HCT116 (cell line): ENCODE measurements around the gene HIVEP3. TPM values are rescaled to one million over a fixed set of nuclear protein-coding genes. Genes with fewer than 3 reads are reported as not detected.

Experiments
- ATAC-seq: fragments of 200-7000 bp; cut with Tn5 transposase; 2 replicates; pipeline ENCODE4 v1.9.1; 2020; ENCODE audit warnings: mild to moderate bottlenecking, moderate library complexity
- BruUV-seq: library from RNA; stranded (reverse); fragments of 400-500 nt; replicated peaks from 2 replicates; lab custom pipeline; 2021; lab: Mats Ljungman, UMichigan
- CTCF ChIA-PET: fragments of 300-600 bp; sonication (Branson Sonifier 250); formaldehyde crosslinking; loops from one replicate; lab custom pipeline; 2021; ENCODE audit warnings: antibody characterized with exemption; lab: Charles Lee
- POLR2A ChIA-PET: fragments of 300-600, 350-600 bp; sonication (Branson Sonifier 250); formaldehyde crosslinking; loops from one replicate; lab custom pipeline; 2021; ENCODE audit warnings: antibody characterized with exemption; lab: Charles Lee
- RAD21 ChIA-PET, 2 experiments: fragments of 300-600 bp; sonication (Branson Sonifier 250); formaldehyde crosslinking; loops; one replicate each; lab custom pipeline; 2023; ENCODE audit warnings: low total read pairs in 2 of 2; ENCODE audit not compliant: uncharacterized antibody in 2 of 2, unreplicated experiment in 2 of 2, low non-redundant PET in 1 of 2; lab: Charles Lee
- DNase-seq: peaks from one replicate; pipeline ENCODE4 v3.0.0-alpha.2; 2010; ENCODE audit warnings: low read depth, low spot score
- H2AFZ ChIP-seq: fragments of 200-600 bp; shearing (Covaris generic), sonication (generic); 2 replicates; pipeline ENCODE4 v1.6.1; 2017; ENCODE audit warnings: low read depth, mixed run types, mixed read lengths, antibody characterized with exemption, low read length; ENCODE audit not compliant: poor library complexity, severe bottlenecking
- H3K27ac ChIP-seq: 2 replicates; pipeline ENCODE4 v1.5.1; 2012; ENCODE audit warnings: low read depth, low read length
- H3K27me3 ChIP-seq: fragments of 200-600 bp; sonication (generic); 2 replicates; pipeline ENCODE4 v1.6.1; 2016; ENCODE audit warnings: mixed run types, low read length, mixed read lengths; ENCODE audit not compliant: insufficient read depth
- H3K36me3 ChIP-seq, 2 experiments: fragments of 200-500 bp in 1 of 2; fragments of 200-600 bp in 1 of 2; sonication (Bioruptor generic) in 1 of 2; sonication (generic) in 1 of 2; 2 replicates each; pipeline versions ENCODE4 v1.5.1 to v1.6.1; 2014 to 2016; ENCODE audit warnings: low read length in 2 of 2, inconsistent platforms in 1 of 2, mixed read lengths in 1 of 2, mixed run types in 1 of 2; ENCODE audit not compliant: insufficient read depth in 2 of 2, control insufficient read depth in 1 of 2
- H3K4me1 ChIP-seq, 2 experiments: fragments of 200-600 bp in 1 of 2; sonication (generic) in 1 of 2; 2 replicates each; pipeline versions ENCODE4 v1.5.1 to v1.6.1; 2012 to 2017; ENCODE audit warnings: low read length in 2 of 2, inconsistent platforms in 1 of 2, mild to moderate bottlenecking in 1 of 2, mixed read lengths in 1 of 2, mixed run types in 1 of 2, moderate library complexity in 1 of 2; ENCODE audit not compliant: insufficient read depth in 2 of 2, control insufficient read depth in 1 of 2
- H3K4me2 ChIP-seq: fragments of 200-600 bp; sonication (generic); 2 replicates; pipeline ENCODE4 v1.6.1; 2017; ENCODE audit warnings: mixed run types, low read length, mixed read lengths
- H3K4me3 ChIP-seq, 2 experiments: fragments of 200-600 bp in 1 of 2; sonication (generic) in 1 of 2; replicated peaks in 1 of 2; 2 replicates each; pipeline ENCODE4 v1.5.1; 2011 to 2016; ENCODE audit warnings: low read length in 2 of 2, control low read depth in 1 of 2, low read depth in 1 of 2, mild to moderate bottlenecking in 1 of 2, mixed read lengths in 1 of 2, mixed run types in 1 of 2
- H3K79me2 ChIP-seq: fragments of 200-600 bp; sonication (generic); 2 replicates; pipeline ENCODE4 v1.6.1; 2017; ENCODE audit warnings: mild to moderate bottlenecking, mixed run types, low read length, moderate library complexity, mixed read lengths; ENCODE audit not compliant: insufficient read depth
- H3K9ac ChIP-seq: fragments of 200-600 bp; sonication (generic); 2 replicates; pipeline ENCODE4 v1.6.1; 2016; ENCODE audit warnings: low read length, mixed read lengths
- H3K9me2 ChIP-seq: fragments of 200-600 bp; sonication (generic), shearing (Covaris generic); 2 replicates; pipeline ENCODE4 v1.6.1; 2017; ENCODE audit warnings: mixed run types, mild to moderate bottlenecking, moderate library complexity; ENCODE audit not compliant: insufficient read depth
- H3K9me3 ChIP-seq, 2 experiments: fragments of 200-500 bp in 1 of 2; fragments of 200-600 bp in 1 of 2; sonication (Bioruptor generic) in 1 of 2; sonication (generic) in 1 of 2; 2 replicates each; pipeline ENCODE4 v1.6.1; 2014 to 2017; ENCODE audit warnings: low read length in 2 of 2, mixed read lengths in 2 of 2, inconsistent platforms in 1 of 2, low read depth in 1 of 2, mild to moderate bottlenecking in 1 of 2, mixed run types in 1 of 2, moderate library complexity in 1 of 2; ENCODE audit not compliant: control insufficient read depth in 1 of 2, insufficient read depth in 1 of 2
- H4K20me1 ChIP-seq: fragments of 200-600 bp; sonication (generic), shearing (Covaris generic); 2 replicates; pipeline ENCODE4 v1.6.1; 2017; ENCODE audit warnings: mixed run types, mild to moderate bottlenecking, moderate library complexity; ENCODE audit not compliant: insufficient read depth
- CBX3 ChIP-seq: IDR thresholded peaks from 2 replicates; pipeline ENCODE4 v1.6.1; 2012; ENCODE audit warnings: low read depth
- CEBPB ChIP-seq: IDR thresholded peaks from 2 replicates; pipeline ENCODE4 v1.6.1; 2012; ENCODE audit warnings: low read depth
- EZH2 ChIP-seq: fragments of 200-600 bp; sonication (generic); IDR thresholded peaks from 2 replicates; pipeline ENCODE4 v1.6.1; 2017; ENCODE audit warnings: antibody characterized with exemption, mixed run types
- EZH2phosphoT487 ChIP-seq: fragments of 200-600 bp; IDR thresholded peaks from 2 replicates; pipeline ENCODE4 v1.6.1; 2018; ENCODE audit warnings: antibody characterized with exemption, borderline replicate concordance
- FOSL1 ChIP-seq: IDR thresholded peaks from 2 replicates; pipeline ENCODE4 v1.6.1; 2012; ENCODE audit warnings: low read depth
- POLR2AphosphoS5 ChIP-seq: IDR thresholded peaks from 2 replicates; pipeline ENCODE4 v1.6.1; 2011; ENCODE audit warnings: mild to moderate bottlenecking, low read depth, low read length, moderate library complexity
- RAD21 ChIP-seq: IDR thresholded peaks from 2 replicates; pipeline ENCODE4 v1.6.1; 2012; ENCODE audit warnings: low read depth, mild to moderate bottlenecking
- SP1 ChIP-seq: IDR thresholded peaks from 2 replicates; pipeline ENCODE4 v1.6.1; 2012; ENCODE audit warnings: low read depth
- SRF ChIP-seq: IDR thresholded peaks from 2 replicates; pipeline ENCODE4 v1.6.1; 2012; ENCODE audit warnings: low read depth
- TCF7L2 ChIP-seq: IDR thresholded peaks from 2 replicates; pipeline ENCODE4 v1.7.0; 2011; ENCODE audit warnings: borderline replicate concordance, inconsistent platforms; ENCODE audit not compliant: insufficient read depth, insufficient read length; ENCODE audit errors: extremely low read depth
- YY1 ChIP-seq: IDR thresholded peaks from 2 replicates; pipeline ENCODE4 v1.6.1; 2011; ENCODE audit warnings: low read length, low read depth, moderate library complexity, mild to moderate bottlenecking; ENCODE audit not compliant: insufficient replicate concordance; ENCODE audit errors: extremely low read depth
- intact Hi-C: fragments of 100-400 bp; cut with micrococcal nuclease; formaldehyde crosslinking; loops from 2 replicates; pipeline ENCODE4 v1.10.0; 2022
- total RNA-seq: library from RNA; stranded (reverse); gene quantifications from one replicate; pipeline ENCODE4 v1.2.1, GENCODE V29; 2021; ENCODE audit not compliant: unreplicated experiment
- TF ChIP-seq, protein P1 (sequence below): IDR thresholded peaks from 2 replicates; pipeline ENCODE4 v1.6.1; 2012
- TF ChIP-seq, protein P2 (sequence below): IDR thresholded peaks from 2 replicates; pipeline ENCODE4 v1.6.1; 2012; ENCODE audit warnings: low read depth
- TF ChIP-seq, protein P3 (sequence below): IDR thresholded peaks from 2 replicates; pipeline ENCODE4 v1.6.1; 2011; ENCODE audit warnings: mild to moderate bottlenecking, low read length, moderate library complexity; ENCODE audit not compliant: insufficient replicate concordance; ENCODE audit errors: extremely low read depth

HIVEP3 gene
- total RNA-seq, 1 experiment from 2014 or later, result 7.1 TPM

- no TSS peak for BruUV-seq
- H3K36me3 ChIP-seq, result no peaks in the 10 kb centered on the region
- ChIA-PET RAD21 (no interaction called here), POLR2A (no interaction called here), CTCF (no interaction called here)
- DNase-seq (peak; percentile 59), ATAC-seq (peak; percentile 68)
- peaks cover 16 to 29% of the 10 kb centered on the region in 2 experiments; a peak in 3 of 4 replicates for H3K4me1 ChIP-seq
- no peak overlapping the region for H3K4me3 ChIP-seq
- H2AFZ ChIP-seq, result no peak overlapping the region
- no peaks in the 10 kb centered on the region for H3K9me2 ChIP-seq
- H3K27ac ChIP-seq, result no peak overlapping the region
- H3K9me3 ChIP-seq, result no peaks in the 10 kb centered on the region
- H3K27me3 ChIP-seq, result no peaks in the 10 kb centered on the region
- intact Hi-C loops, result no loop called here
- no peaks in the 10 kb centered on the region for H4K20me1 ChIP-seq
- peak overlapping the region; percentile 18; the same call in 1 of the 2 replicates for H3K4me2 ChIP-seq
- TF ChIP-seq SP1, result 0 out of 2 replicates have a peak, but pooled peaks have one; percentile 15
- TF ChIP-seq, protein P1, sequence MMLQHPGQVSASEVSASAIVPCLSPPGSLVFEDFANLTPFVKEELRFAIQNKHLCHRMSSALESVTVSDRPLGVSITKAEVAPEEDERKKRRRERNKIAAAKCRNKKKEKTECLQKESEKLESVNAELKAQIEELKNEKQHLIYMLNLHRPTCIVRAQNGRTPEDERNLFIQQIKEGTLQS, result no peak
- no peak overlapping the region for H3K9ac ChIP-seq
- no peaks in the 10 kb centered on the region for H3K79me2 ChIP-seq
Measured at GRCh38 chr1:41880261-41880660, 38.5 kb downstream of the HIVEP3 start.

DNA sequence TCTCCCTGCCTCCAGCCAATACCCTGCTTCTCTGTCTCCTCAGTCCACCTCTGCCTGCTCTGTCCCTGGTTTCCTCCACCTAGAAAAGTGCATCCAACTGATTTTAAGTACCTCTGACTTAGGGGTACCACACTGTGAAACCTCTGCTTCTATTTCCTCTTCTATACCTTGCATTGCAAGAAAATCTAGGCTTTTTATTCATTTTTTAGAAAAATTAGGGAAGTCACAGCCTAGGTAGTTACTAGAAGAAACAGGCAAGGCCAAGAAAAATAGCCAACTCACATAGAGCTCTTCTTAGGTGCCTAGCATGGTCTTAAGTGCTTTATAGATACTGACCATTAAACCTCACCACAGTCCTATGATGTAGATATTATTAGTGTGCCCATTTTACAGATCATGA, 39.1 kb downstream of the HIVEP3 start:
- H2AFZ ChIP-seq, result no peak overlapping the region
- intact Hi-C loops, result no loop called here
- H3K9ac ChIP-seq, result no peak overlapping the region
- no TSS peak for BruUV-seq
- no peak overlapping the region for H3K4me2 ChIP-seq
- no peaks in the 10 kb centered on the region for H3K27me3 ChIP-seq
- no peaks in the 10 kb centered on the region for H3K36me3 ChIP-seq
- POLR2A ChIA-PET, result no interaction called here
- no peaks in the 10 kb centered on the region for H3K9me2 ChIP-seq
- no peaks in the 10 kb centered on the region for H3K9me3 ChIP-seq
- peaks cover 16 to 29% of the 10 kb centered on the region in 2 experiments; a peak in 3 of 4 replicates for H3K4me1 ChIP-seq
- TF ChIP-seq POLR2AphosphoS5 (no peak), YY1 (no peak), CBX3 (no peak), FOSL1 (no peak), RAD21 (no peak), TCF7L2 (no peak), EZH2phosphoT487 (no peak), CEBPB (no peak), EZH2 (no peak), SRF (no peak), SP1 (no peak)
- TF ChIP-seq, protein P2, sequence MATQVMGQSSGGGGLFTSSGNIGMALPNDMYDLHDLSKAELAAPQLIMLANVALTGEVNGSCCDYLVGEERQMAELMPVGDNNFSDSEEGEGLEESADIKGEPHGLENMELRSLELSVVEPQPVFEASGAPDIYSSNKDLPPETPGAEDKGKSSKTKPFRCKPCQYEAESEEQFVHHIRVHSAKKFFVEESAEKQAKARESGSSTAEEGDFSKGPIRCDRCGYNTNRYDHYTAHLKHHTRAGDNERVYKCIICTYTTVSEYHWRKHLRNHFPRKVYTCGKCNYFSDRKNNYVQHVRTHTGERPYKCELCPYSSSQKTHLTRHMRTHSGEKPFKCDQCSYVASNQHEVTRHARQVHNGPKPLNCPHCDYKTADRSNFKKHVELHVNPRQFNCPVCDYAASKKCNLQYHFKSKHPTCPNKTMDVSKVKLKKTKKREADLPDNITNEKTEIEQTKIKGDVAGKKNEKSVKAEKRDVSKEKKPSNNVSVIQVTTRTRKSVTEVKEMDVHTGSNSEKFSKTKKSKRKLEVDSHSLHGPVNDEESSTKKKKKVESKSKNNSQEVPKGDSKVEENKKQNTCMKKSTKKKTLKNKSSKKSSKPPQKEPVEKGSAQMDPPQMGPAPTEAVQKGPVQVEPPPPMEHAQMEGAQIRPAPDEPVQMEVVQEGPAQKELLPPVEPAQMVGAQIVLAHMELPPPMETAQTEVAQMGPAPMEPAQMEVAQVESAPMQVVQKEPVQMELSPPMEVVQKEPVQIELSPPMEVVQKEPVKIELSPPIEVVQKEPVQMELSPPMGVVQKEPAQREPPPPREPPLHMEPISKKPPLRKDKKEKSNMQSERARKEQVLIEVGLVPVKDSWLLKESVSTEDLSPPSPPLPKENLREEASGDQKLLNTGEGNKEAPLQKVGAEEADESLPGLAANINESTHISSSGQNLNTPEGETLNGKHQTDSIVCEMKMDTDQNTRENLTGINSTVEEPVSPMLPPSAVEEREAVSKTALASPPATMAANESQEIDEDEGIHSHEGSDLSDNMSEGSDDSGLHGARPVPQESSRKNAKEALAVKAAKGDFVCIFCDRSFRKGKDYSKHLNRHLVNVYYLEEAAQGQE, result no peak
- TF ChIP-seq, protein P1, result no peak
- TF ChIP-seq, protein P3, sequence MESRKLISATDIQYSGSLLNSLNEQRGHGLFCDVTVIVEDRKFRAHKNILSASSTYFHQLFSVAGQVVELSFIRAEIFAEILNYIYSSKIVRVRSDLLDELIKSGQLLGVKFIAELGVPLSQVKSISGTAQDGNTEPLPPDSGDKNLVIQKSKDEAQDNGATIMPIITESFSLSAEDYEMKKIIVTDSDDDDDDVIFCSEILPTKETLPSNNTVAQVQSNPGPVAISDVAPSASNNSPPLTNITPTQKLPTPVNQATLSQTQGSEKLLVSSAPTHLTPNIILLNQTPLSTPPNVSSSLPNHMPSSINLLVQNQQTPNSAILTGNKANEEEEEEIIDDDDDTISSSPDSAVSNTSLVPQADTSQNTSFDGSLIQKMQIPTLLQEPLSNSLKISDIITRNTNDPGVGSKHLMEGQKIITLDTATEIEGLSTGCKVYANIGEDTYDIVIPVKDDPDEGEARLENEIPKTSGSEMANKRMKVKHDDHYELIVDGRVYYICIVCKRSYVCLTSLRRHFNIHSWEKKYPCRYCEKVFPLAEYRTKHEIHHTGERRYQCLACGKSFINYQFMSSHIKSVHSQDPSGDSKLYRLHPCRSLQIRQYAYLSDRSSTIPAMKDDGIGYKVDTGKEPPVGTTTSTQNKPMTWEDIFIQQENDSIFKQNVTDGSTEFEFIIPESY, result no peak
- TF ChIP-seq, all 23 proteins: peak for 0
- no peaks in the 10 kb centered on the region for H4K20me1 ChIP-seq
- ChIA-PET CTCF (no interaction called here), RAD21 (no interaction called here)
- ATAC-seq (no peak), DNase-seq (no peak)
- no peak overlapping the region for H3K27ac ChIP-seq
- no peak overlapping the region for H3K4me3 ChIP-seq
- H3K79me2 ChIP-seq, result no peaks in the 10 kb centered on the region
